Neuronal stem cell (in vitro differentiated cells): ENCODE measurements around the gene PLA2G4B.
A peak's percentile ranks its signal among the peaks of the same experiment; 100 is the strongest.

Experiments
- DNase-seq: peaks from one replicate; pipeline ENCODE4 v3.0.0-alpha.2; 2013; ENCODE audit warnings: low spot score
- H2AFZ ChIP-seq: one replicate; pipeline ENCODE4 v1.6.1; 2013; ENCODE audit warnings: mild to moderate bottlenecking, low read length, inconsistent platforms
- H2AK5ac ChIP-seq: 2 replicates; pipeline ENCODE4 v1.6.1; 2013; ENCODE audit warnings: low read depth, mild to moderate bottlenecking, inconsistent platforms, low read length, moderate library complexity, mixed read lengths
- H2BK120ac ChIP-seq: 2 replicates; pipeline ENCODE4 v1.6.1; 2013; ENCODE audit warnings: low read depth, mild to moderate bottlenecking, inconsistent platforms, low read length, moderate library complexity, mixed read lengths
- H2BK12ac ChIP-seq: one replicate; pipeline ENCODE4 v1.6.1; 2013; ENCODE audit warnings: low read length, inconsistent platforms
- H2BK15ac ChIP-seq: 2 replicates; pipeline ENCODE4 v1.6.1; 2013; ENCODE audit warnings: mild to moderate bottlenecking, low read length, inconsistent platforms, mixed read lengths
- H2BK5ac ChIP-seq: one replicate; pipeline ENCODE4 v1.6.1; 2013; ENCODE audit warnings: inconsistent platforms, mild to moderate bottlenecking, low read length, moderate library complexity
- H3K14ac ChIP-seq: one replicate; pipeline ENCODE4 v1.6.1; 2013; ENCODE audit warnings: low read length, inconsistent platforms
- H3K18ac ChIP-seq: 2 replicates; pipeline ENCODE4 v1.6.1; 2013; ENCODE audit warnings: low read length, inconsistent platforms
- H3K23ac ChIP-seq: 2 replicates; pipeline ENCODE4 v1.6.1; 2013; ENCODE audit warnings: low read depth, mild to moderate bottlenecking, mixed read lengths, low read length, inconsistent platforms; ENCODE audit not compliant: poor library complexity
- H3K27ac ChIP-seq: replicated peaks from 3 replicates; pipeline ENCODE4 v1.5.1; 2013; ENCODE audit warnings: low read length, inconsistent platforms
- H3K27me3 ChIP-seq, 3 experiments: 2 replicates each; pipeline ENCODE4 v1.6.1; 2013; ENCODE audit warnings: low read length in 3 of 3, mild to moderate bottlenecking in 2 of 3, inconsistent platforms in 1 of 3, low read depth in 1 of 3, mixed read lengths in 1 of 3, moderate library complexity in 1 of 3; ENCODE audit not compliant: control insufficient read depth in 3 of 3, insufficient read depth in 3 of 3
- H3K36me3 ChIP-seq, 2 donors: replicated peaks in 1 of 2; 2 replicates each; pipeline ENCODE4 v1.6.1; 2013; ENCODE audit warnings: low read length in 2 of 2; ENCODE audit not compliant: control insufficient read depth in 2 of 2, insufficient read depth in 2 of 2
- H3K4ac ChIP-seq: 2 replicates; pipeline ENCODE4 v1.6.1; 2013; ENCODE audit warnings: inconsistent platforms, mild to moderate bottlenecking, low read length, moderate library complexity
- H3K4me1 ChIP-seq, 2 donors: 1 replicate in 1 of 2; 2 replicates in 1 of 2; pipeline ENCODE4 v1.6.1; 2013; ENCODE audit warnings: low read length in 2 of 2, low read depth in 1 of 2; ENCODE audit not compliant: control insufficient read depth in 2 of 2, insufficient read depth in 1 of 2
- H3K4me2 ChIP-seq: one replicate; pipeline ENCODE4 v1.6.1; 2013; ENCODE audit warnings: mild to moderate bottlenecking, low read length, inconsistent platforms; ENCODE audit not compliant: insufficient read depth, poor library complexity, severe bottlenecking
- H3K4me3 ChIP-seq, 2 donors: 2 replicates each; pipeline ENCODE4 v1.5.1; 2013; ENCODE audit warnings: low read length in 2 of 2, mild to moderate bottlenecking in 2 of 2, inconsistent platforms in 1 of 2, moderate library complexity in 1 of 2
- H3K79me1 ChIP-seq: one replicate; pipeline ENCODE4 v1.6.1; 2013; ENCODE audit warnings: low read depth, mild to moderate bottlenecking, inconsistent platforms, low read length, moderate library complexity
- H3K9ac ChIP-seq: one replicate; pipeline ENCODE4 v1.6.1; 2013; ENCODE audit warnings: mild to moderate bottlenecking, low read depth, low read length, inconsistent platforms; ENCODE audit not compliant: poor library complexity
- H3K9me3 ChIP-seq, 2 donors: replicated peaks in 1 of 2; 2 replicates each; pipeline versions ENCODE3 to v1.6.1; 2013; ENCODE audit warnings: low read length in 2 of 2, mild to moderate bottlenecking in 2 of 2, inconsistent platforms in 1 of 2, low read depth in 1 of 2, mixed read lengths in 1 of 2, moderate library complexity in 1 of 2; ENCODE audit not compliant: control insufficient read depth in 2 of 2, insufficient read depth in 1 of 2
- H4K8ac ChIP-seq: one replicate; pipeline ENCODE4 v1.6.1; 2013; ENCODE audit warnings: low read depth, mild to moderate bottlenecking, inconsistent platforms, low read length, moderate library complexity
- H4K91ac ChIP-seq: one replicate; pipeline ENCODE4 v1.6.1; 2013; ENCODE audit warnings: low read length, low read depth, mild to moderate bottlenecking, inconsistent platforms; ENCODE audit not compliant: poor library complexity
- WGBS, 2 donors: extraction: QIAGEN DNeasy Blood & Tissue Kit; methylation state at CpG; one replicate each; pipeline ENCODE4 v1.1.7; 2013; ENCODE audit warnings: missing lambda C conversion rate in 2 of 2, mixed read lengths in 1 of 2; ENCODE audit not compliant: insufficient read length in 2 of 2, insufficient replicate concordance in 1 of 2; ENCODE audit errors: extremely low coverage in 2 of 2; 5-methylcytosine and 5-hydroxymethylcytosine counted together

Gene PLA2G4B

GRCh38 chr15:41894791-41895463 lies 56.3 kb downstream of the PLA2G4B start:
- Histone ChIP-seq H3K4me1 (peaks cover 0 to 9% of the 10 kb centered on the region in 2 donors), H3K18ac (peak overlapping the region; percentile 76), H2BK5ac (peak overlapping the region; percentile 43), H3K4me3 (no peak overlapping the region), H3K4me2 (no peak overlapping the region), H2BK12ac (peak overlapping the region; percentile 44), H4K8ac (no peak overlapping the region), H2AK5ac (peak overlapping the region; percentile 40), H3K9me3 (no peaks in the 10 kb centered on the region), H2BK120ac (no peak overlapping the region), H3K23ac (peak overlapping the region; percentile 8), H2AFZ (no peak overlapping the region), H3K27me3 (no peaks in the 10 kb centered on the region), H3K14ac (no peak overlapping the region), H3K9ac (peak overlapping the region; percentile 47), H3K36me3 (peaks cover 0 to 3% of the 10 kb centered on the region in 2 donors), H3K4ac (no peak overlapping the region), H2BK15ac (no peak overlapping the region), H4K91ac (no peak overlapping the region), H3K27ac (no peak overlapping the region), H3K79me1 (no peaks in the 10 kb centered on the region)
- DNase-seq, result no peak
- no CpG with 5 or more reads among the region's 24 CpGs for WGBS, 2 donors

- no peak overlapping the region for H2BK12ac ChIP-seq
- no peak overlapping the region for H3K4me2 ChIP-seq
- no peak overlapping the region for H3K14ac ChIP-seq
- no peak overlapping the region for H2BK120ac ChIP-seq
- no peak overlapping the region for H2BK5ac ChIP-seq
- no peaks in the 10 kb centered on the region for H3K27me3 ChIP-seq
- no peak overlapping the region for H3K27ac ChIP-seq
- H3K79me1 ChIP-seq, result no peaks in the 10 kb centered on the region
- WGBS, 2 donors, result no CpG with 5 or more reads among the region's 11 CpGs
- H4K91ac ChIP-seq, result no peak overlapping the region
- no peak overlapping the region for H3K18ac ChIP-seq
- no peaks in the 10 kb centered on the region for H3K9me3 ChIP-seq
- H3K4me1 ChIP-seq, result peaks cover 0 to 9% of the 10 kb centered on the region in 2 donors
- H2AK5ac ChIP-seq, result peak overlapping the region; percentile 40
- H3K23ac ChIP-seq, result no peak overlapping the region
- H4K8ac ChIP-seq, result no peak overlapping the region
- H3K36me3 ChIP-seq, result peaks cover 0 to 3% of the 10 kb centered on the region in 2 donors
- no peak overlapping the region for H2AFZ ChIP-seq
- DNase-seq, result no peak
- no peak overlapping the region for H2BK15ac ChIP-seq
- no peak overlapping the region for H3K9ac ChIP-seq
- no peak overlapping the region for H3K4me3 ChIP-seq
- no peak overlapping the region for H3K4ac ChIP-seq
Observed at GRCh38 chr15:41895491-41895890, 56.8 kb downstream of the PLA2G4B start.

- Histone ChIP-seq H3K4me1 (peaks cover 0 to 8% of the 10 kb centered on the region in 2 donors), H3K79me1 (no peaks in the 10 kb centered on the region), H3K14ac (no peak overlapping the region), H3K36me3 (peaks cover 0 to 5% of the 10 kb centered on the region in 2 donors), H2BK12ac (no peak overlapping the region), H4K8ac (no peak overlapping the region), H3K9me3 (no peaks in the 10 kb centered on the region), H2BK5ac (no peak overlapping the region), H4K91ac (no peak overlapping the region), H3K9ac (no peak overlapping the region), H2BK120ac (no peak overlapping the region), H3K4me3 (no peak overlapping the region), H2AK5ac (no peak overlapping the region), H2BK15ac (no peak overlapping the region), H3K27me3 (no peaks in the 10 kb centered on the region), H3K4me2 (no peak overlapping the region), H3K4ac (no peak overlapping the region), H3K23ac (no peak overlapping the region), H3K18ac (no peak overlapping the region), H3K27ac (no peak overlapping the region), H2AFZ (no peak overlapping the region)
- DNase-seq, result no peak
- WGBS, 2 donors, result no CpG with 5 or more reads among the region's 1 CpG
Observed at GRCh38 chr15:41895957-41896356, 57.3 kb downstream of the PLA2G4B start.

GRCh38 chr15:41896566-41896965 lies 57.9 kb downstream of the PLA2G4B start:
- Histone ChIP-seq H3K4me1 (peaks cover 0 to 3% of the 10 kb centered on the region in 2 donors), H4K91ac (no peak overlapping the region), H3K36me3 (peaks cover 0 to 5% of the 10 kb centered on the region in 2 donors), H3K4me3 (no peak overlapping the region), H2AK5ac (no peak overlapping the region), H3K27me3 (no peaks in the 10 kb centered on the region), H2AFZ (no peak overlapping the region), H3K23ac (no peak overlapping the region), H3K27ac (no peak overlapping the region), H2BK5ac (no peak overlapping the region), H3K9ac (no peak overlapping the region), H4K8ac (no peak overlapping the region), H2BK120ac (no peak overlapping the region), H2BK12ac (no peak overlapping the region), H3K18ac (peak overlapping the region; percentile 7), H3K4ac (no peak overlapping the region), H3K14ac (no peak overlapping the region), H2BK15ac (no peak overlapping the region), H3K9me3 (no peaks in the 10 kb centered on the region), H3K79me1 (no peaks in the 10 kb centered on the region), H3K4me2 (no peak overlapping the region)
- no peak for DNase-seq
- no CpG with 5 or more reads among the region's 6 CpGs for WGBS, 2 donors
